HepG2 (cell line): Measurements from ENCODE around the gene CPLX3. TPM values are rescaled to one million over a fixed set of nuclear protein-coding genes. Genes with fewer than 3 reads are reported as not detected.

Experiments used
- HDAC2 ChIP-seq: sonication (generic); formaldehyde crosslinking; IDR thresholded peaks from 2 replicates; pipeline ENCODE4 v1.4.0; 2020; ENCODE audit warnings: missing genetic modification reagents
- HNF4G ChIP-seq, 2 experiments: sonication (generic) in 1 of 2; formaldehyde crosslinking in 1 of 2; IDR thresholded peaks; 2 replicates each; pipeline versions ENCODE4 v1.4.0 to v1.6.1; 2011 to 2020; ENCODE audit warnings: borderline replicate concordance in 2 of 2, low read depth in 2 of 2, mild to moderate bottlenecking in 2 of 2, low read length in 1 of 2, missing genetic modification reagents in 1 of 2, moderate library complexity in 1 of 2
- KAT7 ChIP-seq: IDR thresholded peaks from 2 replicates; pipeline ENCODE4 v1.6.1; 2018; ENCODE audit warnings: borderline replicate concordance, missing compliant biosample characterization
- NR3C1 ChIP-seq: sonication (generic); formaldehyde crosslinking; IDR thresholded peaks from 2 replicates; pipeline ENCODE4 v1.4.0; 2020; ENCODE audit warnings: missing genetic modification reagents
- SCMH1 ChIP-seq: sonication (generic); formaldehyde crosslinking; IDR thresholded peaks from 2 replicates; pipeline ENCODE4 v1.9.0; 2021; ENCODE audit warnings: missing genetic modification reagents, mild to moderate bottlenecking, borderline replicate concordance
- SIN3B ChIP-seq: fragments of 150-350 bp; IDR thresholded peaks from 2 replicates; pipeline ENCODE4 v1.6.1; 2014; ENCODE audit warnings: low read length
- SMARCE1 ChIP-seq: fragments of 450-650 bp; IDR thresholded peaks from 2 replicates; pipeline ENCODE4 v1.6.1; 2017; ENCODE audit warnings: borderline replicate concordance
- SNAI1 ChIP-seq: sonication (generic); formaldehyde crosslinking; IDR thresholded peaks from 2 replicates; pipeline ENCODE4 v1.5.0; 2020; ENCODE audit warnings: mild to moderate bottlenecking, missing genetic modification reagents, borderline replicate concordance
- TBX2 ChIP-seq: sonication (generic); formaldehyde crosslinking; IDR thresholded peaks from 2 replicates; pipeline ENCODE4 v1.5.0; 2020; ENCODE audit warnings: missing genetic modification reagents, mild to moderate bottlenecking, borderline replicate concordance
- THAP11 ChIP-seq: IDR thresholded peaks from 2 replicates; pipeline ENCODE4 v1.6.1; 2016; ENCODE audit warnings: missing biosample characterization, missing genetic modification reagents
- ZBTB8A ChIP-seq: sonication (generic); formaldehyde crosslinking; IDR thresholded peaks from 2 replicates; pipeline ENCODE4 v1.4.0; 2020; ENCODE audit warnings: mild to moderate bottlenecking, low read depth, missing genetic modification reagents, borderline replicate concordance
- ZNF234 ChIP-seq: sonication (generic); formaldehyde crosslinking; conservative IDR thresholded peaks from 2 replicates; pipeline ENCODE4 v1.5.1; 2020; ENCODE audit warnings: mild to moderate bottlenecking, missing genetic modification reagents
- ZNF569 ChIP-seq: sonication (generic); formaldehyde crosslinking; IDR thresholded peaks from 2 replicates; pipeline ENCODE4 v1.5.0; 2020; ENCODE audit warnings: mild to moderate bottlenecking, missing genetic modification reagents, moderate library complexity, borderline replicate concordance
- ZNF607 ChIP-seq: sonication (generic); formaldehyde crosslinking; IDR thresholded peaks from 2 replicates; pipeline ENCODE4 v1.5.1; 2020; ENCODE audit warnings: missing genetic modification reagents, mild to moderate bottlenecking, borderline replicate concordance
- ZNF850 ChIP-seq: sonication (generic); formaldehyde crosslinking; conservative IDR thresholded peaks from 2 replicates; pipeline ENCODE4 v1.9.0; 2021; ENCODE audit warnings: mild to moderate bottlenecking, missing genetic modification reagents
- ZSCAN25 ChIP-seq: sonication (generic); formaldehyde crosslinking; IDR thresholded peaks from 2 replicates; pipeline ENCODE4 v1.8.0; 2022; ENCODE audit warnings: mild to moderate bottlenecking, missing genetic modification reagents
- polyA plus RNA-seq, 8 experiments: library from polyadenylated mRNA; depleted of rRNA in 3 of 8; stranded (reverse) in 7 of 8; unstranded in 1 of 8; fragments of >200 nt; fragmentation: Illumina TruSeq in 4 of 8; extraction: Trizol in 4 of 8; gene quantifications; 2 replicates each; pipeline versions ENCODE4 v1.2.1 to v1.2.3, GENCODE V29; 2011 to 2016; ENCODE audit warnings: low read depth in 4 of 8, missing spikeins in 1 of 8, mixed read lengths in 1 of 8; ENCODE audit not compliant: insufficient read depth in 1 of 8
- total RNA-seq, 5 experiments: library from RNA; depleted of rRNA; stranded (reverse); fragments of >200 nt; fragmentation: Illumina TruSeq; extraction: Trizol; gene quantifications; 2 replicates each; pipeline ENCODE4 v1.2.3, GENCODE V29; 2016; ENCODE audit warnings: low read depth in 1 of 5
- TF ChIP-seq, protein P1 (sequence below): sonication (generic); formaldehyde crosslinking; IDR thresholded peaks from 2 replicates; pipeline ENCODE4 v1.8.1; 2022; ENCODE audit warnings: mild to moderate bottlenecking, missing genetic modification reagents
- TF ChIP-seq, protein P2 (sequence below): sonication (generic); formaldehyde crosslinking; IDR thresholded peaks from 2 replicates; pipeline ENCODE4 v1.4.0; 2020; ENCODE audit warnings: mild to moderate bottlenecking, missing genetic modification reagents
- TF ChIP-seq, protein P3 (sequence below): sonication (generic); formaldehyde crosslinking; conservative IDR thresholded peaks from 2 replicates; pipeline ENCODE4 v1.4.0; 2020; ENCODE audit warnings: missing genetic modification reagents
- TF ChIP-seq, protein P4 (sequence below): sonication (generic); formaldehyde crosslinking; IDR thresholded peaks from 2 replicates; pipeline ENCODE4 v1.4.0; 2020; ENCODE audit warnings: missing genetic modification reagents, borderline replicate concordance

The CPLX3 gene
- total and polyA plus RNA-seq, 2 of the 13 experiments (the other 11 are each of a cell fraction or from before 2014, with no cell fraction given), result not detected

DNA sequence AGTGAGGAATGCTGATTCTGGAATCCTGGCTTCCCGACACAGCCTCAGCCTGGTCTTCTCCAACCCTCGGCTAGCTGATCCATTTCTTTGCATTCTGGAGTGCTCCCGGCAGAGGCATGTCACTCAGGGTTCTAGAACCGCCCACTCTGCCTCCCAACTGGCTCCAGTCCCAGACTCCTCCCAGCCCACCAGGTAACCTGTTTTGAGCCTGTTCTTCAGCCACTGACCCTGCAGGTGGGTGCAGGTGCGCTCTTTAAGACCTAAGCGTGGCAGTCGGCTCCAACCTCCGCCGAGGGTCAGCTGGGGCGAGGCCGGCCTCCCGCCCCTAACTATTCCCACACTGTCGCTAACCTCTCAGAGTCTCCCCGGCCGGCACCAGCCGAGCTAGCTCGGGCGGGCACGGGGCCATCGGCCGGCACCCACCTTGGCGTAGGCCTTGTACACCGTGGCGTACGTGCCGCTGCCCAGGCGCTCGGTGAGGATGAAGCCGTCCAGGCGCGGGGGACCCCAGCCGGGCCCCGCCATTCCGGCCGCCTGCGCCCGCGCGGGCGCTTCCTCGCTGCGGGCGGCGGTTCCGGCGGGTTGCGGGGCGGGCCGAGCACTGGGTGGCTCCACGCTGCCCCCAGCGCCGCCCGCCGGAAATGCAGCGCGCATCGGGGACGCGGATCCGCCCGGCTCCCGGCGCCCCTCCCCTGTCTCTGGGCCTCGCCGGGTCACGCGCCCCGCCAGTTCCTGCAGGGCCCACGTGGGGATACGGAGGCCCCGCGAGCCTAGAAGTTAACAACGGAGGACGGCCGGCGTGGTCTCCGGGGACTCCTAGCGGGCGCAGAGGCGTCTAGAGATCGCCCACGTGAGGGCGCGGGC, 16.4 kb downstream of the CPLX3 start, which contains the start of gene ULK3 (continued):
- TF ChIP-seq, protein P1, sequence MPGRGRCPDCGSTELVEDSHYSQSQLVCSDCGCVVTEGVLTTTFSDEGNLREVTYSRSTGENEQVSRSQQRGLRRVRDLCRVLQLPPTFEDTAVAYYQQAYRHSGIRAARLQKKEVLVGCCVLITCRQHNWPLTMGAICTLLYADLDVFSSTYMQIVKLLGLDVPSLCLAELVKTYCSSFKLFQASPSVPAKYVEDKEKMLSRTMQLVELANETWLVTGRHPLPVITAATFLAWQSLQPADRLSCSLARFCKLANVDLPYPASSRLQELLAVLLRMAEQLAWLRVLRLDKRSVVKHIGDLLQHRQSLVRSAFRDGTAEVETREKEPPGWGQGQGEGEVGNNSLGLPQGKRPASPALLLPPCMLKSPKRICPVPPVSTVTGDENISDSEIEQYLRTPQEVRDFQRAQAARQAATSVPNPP, result peak; percentile 77; the same call in 1 of the 2 replicates
- TF ChIP-seq, protein P2, sequence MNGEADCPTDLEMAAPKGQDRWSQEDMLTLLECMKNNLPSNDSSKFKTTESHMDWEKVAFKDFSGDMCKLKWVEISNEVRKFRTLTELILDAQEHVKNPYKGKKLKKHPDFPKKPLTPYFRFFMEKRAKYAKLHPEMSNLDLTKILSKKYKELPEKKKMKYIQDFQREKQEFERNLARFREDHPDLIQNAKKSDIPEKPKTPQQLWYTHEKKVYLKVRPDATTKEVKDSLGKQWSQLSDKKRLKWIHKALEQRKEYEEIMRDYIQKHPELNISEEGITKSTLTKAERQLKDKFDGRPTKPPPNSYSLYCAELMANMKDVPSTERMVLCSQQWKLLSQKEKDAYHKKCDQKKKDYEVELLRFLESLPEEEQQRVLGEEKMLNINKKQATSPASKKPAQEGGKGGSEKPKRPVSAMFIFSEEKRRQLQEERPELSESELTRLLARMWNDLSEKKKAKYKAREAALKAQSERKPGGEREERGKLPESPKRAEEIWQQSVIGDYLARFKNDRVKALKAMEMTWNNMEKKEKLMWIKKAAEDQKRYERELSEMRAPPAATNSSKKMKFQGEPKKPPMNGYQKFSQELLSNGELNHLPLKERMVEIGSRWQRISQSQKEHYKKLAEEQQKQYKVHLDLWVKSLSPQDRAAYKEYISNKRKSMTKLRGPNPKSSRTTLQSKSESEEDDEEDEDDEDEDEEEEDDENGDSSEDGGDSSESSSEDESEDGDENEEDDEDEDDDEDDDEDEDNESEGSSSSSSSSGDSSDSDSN, result peak; percentile 59
- TF ChIP-seq ZNF850 (no peak), ZSCAN25 (CRISPR knock-in tag) (no peak; the same call in 1 of the 2 replicates), ZNF234 (CRISPR knock-in tag) (0 out of 2 replicates have a peak, but pooled peaks have one; percentile 57), THAP11 (CRISPR knock-in tag) (peak; percentile 60), SCMH1 (CRISPR knock-in tag) (no peak), ZNF607 (no peak), TBX2 (CRISPR knock-in tag) (peak; percentile 63), SIN3B (no peak), KAT7 (CRISPR knock-in tag) (no peak), NR3C1 (CRISPR knock-in tag) (no peak), SMARCE1 (no peak), ZBTB8A (CRISPR knock-in tag) (no peak), HNF4G (IDR thresholded peaks at IDR 0.05; ENCODE audit: borderline replicate concordance, low read depth, low read length) (no peak), HNF4G (CRISPR knock-in tag; IDR thresholded peaks at IDR 0.05; ENCODE audit: borderline replicate concordance, low read depth) (no peak), SNAI1 (CRISPR knock-in tag) (0 out of 2 replicates have a peak, but pooled peaks have one; percentile 59), HDAC2 (no peak; the same call in 1 of the 2 replicates), ZNF569 (no peak)
- TF ChIP-seq, protein P3, sequence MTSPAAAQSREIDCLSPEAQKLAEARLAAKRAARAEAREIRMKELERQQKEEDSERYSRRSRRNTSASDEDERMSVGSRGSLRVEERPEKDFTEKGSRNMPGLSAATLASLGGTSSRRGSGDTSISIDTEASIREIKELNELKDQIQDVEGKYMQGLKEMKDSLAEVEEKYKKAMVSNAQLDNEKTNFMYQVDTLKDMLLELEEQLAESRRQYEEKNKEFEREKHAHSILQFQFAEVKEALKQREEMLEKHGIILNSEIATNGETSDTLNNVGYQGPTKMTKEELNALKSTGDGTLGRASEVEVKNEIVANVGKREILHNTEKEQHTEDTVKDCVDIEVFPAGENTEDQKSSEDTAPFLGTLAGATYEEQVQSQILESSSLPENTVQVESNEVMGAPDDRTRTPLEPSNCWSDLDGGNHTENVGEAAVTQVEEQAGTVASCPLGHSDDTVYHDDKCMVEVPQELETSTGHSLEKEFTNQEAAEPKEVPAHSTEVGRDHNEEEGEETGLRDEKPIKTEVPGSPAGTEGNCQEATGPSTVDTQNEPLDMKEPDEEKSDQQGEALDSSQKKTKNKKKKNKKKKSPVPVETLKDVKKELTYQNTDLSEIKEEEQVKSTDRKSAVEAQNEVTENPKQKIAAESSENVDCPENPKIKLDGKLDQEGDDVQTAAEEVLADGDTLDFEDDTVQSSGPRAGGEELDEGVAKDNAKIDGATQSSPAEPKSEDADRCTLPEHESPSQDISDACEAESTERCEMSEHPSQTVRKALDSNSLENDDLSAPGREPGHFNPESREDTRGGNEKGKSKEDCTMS (CRISPR knock-in tag), result no peak
- TF ChIP-seq, protein P4, sequence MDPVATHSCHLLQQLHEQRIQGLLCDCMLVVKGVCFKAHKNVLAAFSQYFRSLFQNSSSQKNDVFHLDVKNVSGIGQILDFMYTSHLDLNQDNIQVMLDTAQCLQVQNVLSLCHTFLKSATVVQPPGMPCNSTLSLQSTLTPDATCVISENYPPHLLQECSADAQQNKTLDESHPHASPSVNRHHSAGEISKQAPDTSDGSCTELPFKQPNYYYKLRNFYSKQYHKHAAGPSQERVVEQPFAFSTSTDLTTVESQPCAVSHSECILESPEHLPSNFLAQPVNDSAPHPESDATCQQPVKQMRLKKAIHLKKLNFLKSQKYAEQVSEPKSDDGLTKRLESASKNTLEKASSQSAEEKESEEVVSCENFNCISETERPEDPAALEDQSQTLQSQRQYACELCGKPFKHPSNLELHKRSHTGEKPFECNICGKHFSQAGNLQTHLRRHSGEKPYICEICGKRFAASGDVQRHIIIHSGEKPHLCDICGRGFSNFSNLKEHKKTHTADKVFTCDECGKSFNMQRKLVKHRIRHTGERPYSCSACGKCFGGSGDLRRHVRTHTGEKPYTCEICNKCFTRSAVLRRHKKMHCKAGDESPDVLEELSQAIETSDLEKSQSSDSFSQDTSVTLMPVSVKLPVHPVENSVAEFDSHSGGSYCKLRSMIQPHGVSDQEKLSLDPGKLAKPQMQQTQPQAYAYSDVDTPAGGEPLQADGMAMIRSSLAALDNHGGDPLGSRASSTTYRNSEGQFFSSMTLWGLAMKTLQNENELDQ (CRISPR knock-in tag), result no peak
